Neural progenitor cell (in vitro differentiated cells): ENCODE measurements around the gene GRID1. TPM values are rescaled to one million over a fixed set of nuclear protein-coding genes. Genes with fewer than 3 reads are reported as not detected.

ENCODE experiments used
- DNase-seq: peaks from one replicate; pipeline ENCODE4 v3.0.0-alpha.2; 2016; ENCODE audit warnings: low spot score
- H2AFZ ChIP-seq: fragments of 200-600 bp; sonication (generic); replicated peaks from 2 replicates; pipeline ENCODE4 v1.6.1; 2016; ENCODE audit warnings: antibody characterized with exemption
- H3F3A ChIP-seq: fragments of 200-600 bp; sonication (generic); 2 replicates; pipeline ENCODE4 v1.6.1; 2016; ENCODE audit warnings: antibody characterized with exemption, low read depth
- H3K27ac ChIP-seq: fragments of 200-600 bp; sonication (generic); 2 replicates; pipeline ENCODE4 v1.5.1; 2016; ENCODE audit warnings: mild to moderate bottlenecking
- H3K27me3 ChIP-seq: fragments of 200-600 bp; sonication (generic); 2 replicates; pipeline ENCODE4 v1.6.1; 2016; ENCODE audit warnings: mild to moderate bottlenecking, moderate library complexity
- H3K36me3 ChIP-seq: fragments of 200-600 bp; sonication (generic); 2 replicates; pipeline ENCODE4 v1.5.1; 2016
- H3K4me1 ChIP-seq: fragments of 200-600 bp; sonication (generic); 2 replicates; pipeline ENCODE4 v1.6.1; 2016; ENCODE audit warnings: mixed run types
- H3K4me2 ChIP-seq: fragments of 200-600 bp; sonication (generic); 2 replicates; pipeline ENCODE4 v1.6.1; 2016
- H3K4me3 ChIP-seq: fragments of 200-600 bp; sonication (generic); 2 replicates; pipeline ENCODE4 v1.5.1; 2016
- H3K79me2 ChIP-seq: fragments of 200-600 bp; sonication (generic); 2 replicates; pipeline ENCODE4 v1.6.1; 2016; ENCODE audit warnings: low read depth
- H3K9ac ChIP-seq: fragments of 200-600 bp; sonication (generic); 2 replicates; pipeline ENCODE4 v1.6.1; 2016
- H3K9me3 ChIP-seq: fragments of 200-600 bp; sonication (generic); 2 replicates; pipeline ENCODE4 v1.5.1; 2016; ENCODE audit warnings: low read depth
- H4K20me1 ChIP-seq: fragments of 200-600 bp; sonication (generic); 2 replicates; pipeline ENCODE4 v1.6.1; 2016; ENCODE audit warnings: low read depth
- H3K27ac Mint-ChIP-seq: 3 replicates; pipeline ENCODE4 v1.8.0; 2021; ENCODE audit warnings: mixed read lengths
- H3K27me3 Mint-ChIP-seq: 2 replicates; pipeline ENCODE4 v1.8.0; 2022; ENCODE audit warnings: low read depth, mild to moderate bottlenecking, inconsistent platforms, moderate library complexity, mixed read lengths; ENCODE audit not compliant: insufficient read depth
- H3K36me3 Mint-ChIP-seq: 3 replicates; pipeline ENCODE4 v1.8.0; 2021; ENCODE audit warnings: mixed read lengths
- H3K4me1 Mint-ChIP-seq: 3 replicates; pipeline ENCODE4 v1.8.0; 2021; ENCODE audit warnings: mixed read lengths
- H3K4me3 Mint-ChIP-seq: 3 replicates; pipeline ENCODE4 v1.8.0; 2021; ENCODE audit warnings: mild to moderate bottlenecking, moderate library complexity, mixed read lengths
- H3K9me3 Mint-ChIP-seq: 3 replicates; pipeline ENCODE4 v1.8.0; 2020; ENCODE audit warnings: mixed read lengths
- EZH2 ChIP-seq: fragments of 200-600 bp; sonication (generic); IDR thresholded peaks from 2 replicates; pipeline ENCODE4 v1.6.1; 2017; ENCODE audit warnings: antibody characterized with exemption, mild to moderate bottlenecking, moderate library complexity
- EZH2phosphoT487 ChIP-seq: fragments of 200-600 bp; sonication (generic); IDR thresholded peaks from 2 replicates; pipeline ENCODE4 v1.6.1; 2017; ENCODE audit warnings: antibody characterized with exemption
- total RNA-seq: library from RNA; depleted of rRNA; stranded (reverse); fragments of >200 nt; gene quantifications from 2 replicates; pipeline ENCODE4 v1.2.3, GENCODE V29; 2015; ENCODE audit warnings: low replicate concordance
- TF ChIP-seq, protein P1 (sequence below): fragments of 200-600 bp; sonication (generic); IDR thresholded peaks from 2 replicates; pipeline ENCODE4 v1.5.1; 2017; ENCODE audit warnings: antibody characterized with exemption, mild to moderate bottlenecking

GRID1 gene
- total RNA-seq, 1 donor from 2014 or later, result not detected

DNA sequence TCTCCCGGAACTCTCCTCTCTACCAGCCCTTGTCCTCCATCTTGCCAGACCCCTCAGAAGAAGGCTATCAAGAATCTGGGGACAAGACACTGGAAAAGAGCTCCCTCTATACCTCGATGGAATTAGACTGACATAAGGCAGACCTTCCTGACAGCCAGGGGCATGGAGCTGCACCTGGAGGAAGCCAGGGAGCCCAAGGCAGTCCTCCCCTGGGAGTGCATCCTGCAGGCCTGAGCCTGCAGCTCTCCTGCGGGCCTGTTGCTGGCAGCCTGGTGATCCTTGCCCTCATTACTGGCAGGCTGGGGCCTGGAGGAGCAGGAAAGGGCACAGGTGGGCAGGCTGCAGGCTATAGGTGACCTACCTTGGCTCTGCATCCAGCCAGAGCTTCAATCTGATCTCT, 323.4 kb downstream of the GRID1 start:
- H3K27me3 Mint-ChIP-seq, result peaks cover 2% of the 10 kb centered on the region
- no peak overlapping the region for H3K4me3 Mint-ChIP-seq
- no peak overlapping the region for H3K9ac ChIP-seq
- no peaks in the 10 kb centered on the region for H3K79me2 ChIP-seq
- H2AFZ ChIP-seq, result no peak overlapping the region
- DNase-seq, result no peak
- H3K9me3 Mint-ChIP-seq, result no peaks in the 10 kb centered on the region
- H3K4me1 ChIP-seq, result no peaks in the 10 kb centered on the region
- no peak overlapping the region for H3K4me2 ChIP-seq
- H3K27me3 ChIP-seq, result no peaks in the 10 kb centered on the region
- H3K36me3 Mint-ChIP-seq, result no peaks in the 10 kb centered on the region
- H3F3A ChIP-seq, result no peaks in the 10 kb centered on the region
- H3K27ac Mint-ChIP-seq, result no peak overlapping the region
- TF ChIP-seq EZH2 (no peak), EZH2phosphoT487 (no peak)
- TF ChIP-seq, protein P1, sequence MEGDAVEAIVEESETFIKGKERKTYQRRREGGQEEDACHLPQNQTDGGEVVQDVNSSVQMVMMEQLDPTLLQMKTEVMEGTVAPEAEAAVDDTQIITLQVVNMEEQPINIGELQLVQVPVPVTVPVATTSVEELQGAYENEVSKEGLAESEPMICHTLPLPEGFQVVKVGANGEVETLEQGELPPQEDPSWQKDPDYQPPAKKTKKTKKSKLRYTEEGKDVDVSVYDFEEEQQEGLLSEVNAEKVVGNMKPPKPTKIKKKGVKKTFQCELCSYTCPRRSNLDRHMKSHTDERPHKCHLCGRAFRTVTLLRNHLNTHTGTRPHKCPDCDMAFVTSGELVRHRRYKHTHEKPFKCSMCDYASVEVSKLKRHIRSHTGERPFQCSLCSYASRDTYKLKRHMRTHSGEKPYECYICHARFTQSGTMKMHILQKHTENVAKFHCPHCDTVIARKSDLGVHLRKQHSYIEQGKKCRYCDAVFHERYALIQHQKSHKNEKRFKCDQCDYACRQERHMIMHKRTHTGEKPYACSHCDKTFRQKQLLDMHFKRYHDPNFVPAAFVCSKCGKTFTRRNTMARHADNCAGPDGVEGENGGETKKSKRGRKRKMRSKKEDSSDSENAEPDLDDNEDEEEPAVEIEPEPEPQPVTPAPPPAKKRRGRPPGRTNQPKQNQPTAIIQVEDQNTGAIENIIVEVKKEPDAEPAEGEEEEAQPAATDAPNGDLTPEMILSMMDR, result no peak
- no peak overlapping the region for H3K4me3 ChIP-seq
- H4K20me1 ChIP-seq, result no peaks in the 10 kb centered on the region
- H3K27ac ChIP-seq, result no peak overlapping the region
- H3K36me3 ChIP-seq, result no peaks in the 10 kb centered on the region
- H3K9me3 ChIP-seq, result no peaks in the 10 kb centered on the region
- H3K4me1 Mint-ChIP-seq, result peaks cover 3% of the 10 kb centered on the region

GRCh38 chr10:86042161-86042560, 324.4 kb downstream of the GRID1 start:
- H3K9ac ChIP-seq, result no peak overlapping the region

GRCh38 chr10:86041116-86041515, 325.5 kb downstream of the GRID1 start:
- H3K27ac Mint-ChIP-seq, result no peak overlapping the region
- no peak overlapping the region for H3K4me3 ChIP-seq
- H3K27me3 Mint-ChIP-seq, result peaks cover 2% of the 10 kb centered on the region
- no peak overlapping the region for H3K4me2 ChIP-seq
- no peaks in the 10 kb centered on the region for H3F3A ChIP-seq
- no peaks in the 10 kb centered on the region for H3K9me3 Mint-ChIP-seq
- H3K4me1 ChIP-seq, result no peaks in the 10 kb centered on the region
- no peaks in the 10 kb centered on the region for H3K9me3 ChIP-seq
- H3K36me3 Mint-ChIP-seq, result no peaks in the 10 kb centered on the region
- H3K27ac ChIP-seq, result no peak overlapping the region
- no peaks in the 10 kb centered on the region for H3K4me1 Mint-ChIP-seq
- no peaks in the 10 kb centered on the region for H3K36me3 ChIP-seq
- H3K4me3 Mint-ChIP-seq, result no peak overlapping the region
- no peak for TF ChIP-seq EZH2phosphoT487
- TF ChIP-seq EZH2, result no peak
- TF ChIP-seq, protein P1, result no peak
- no peaks in the 10 kb centered on the region for H4K20me1 ChIP-seq
- H3K27me3 ChIP-seq, result no peaks in the 10 kb centered on the region
- H2AFZ ChIP-seq, result no peak overlapping the region
- no peak overlapping the region for H3K9ac ChIP-seq
- no peaks in the 10 kb centered on the region for H3K79me2 ChIP-seq
- DNase-seq, result no peak

More at GRCh38 chr10:86042161-86042560, 324.4 kb downstream of the GRID1 start:
- Mint-ChIP-seq H3K27ac (no peak overlapping the region), H3K4me3 (no peak overlapping the region), H3K9me3 (no peaks in the 10 kb centered on the region), H3K36me3 (no peaks in the 10 kb centered on the region), H3K4me1 (no peaks in the 10 kb centered on the region), H3K27me3 (peaks cover 2% of the 10 kb centered on the region)
- Histone ChIP-seq H3K27ac (no peak overlapping the region), H3K36me3 (no peaks in the 10 kb centered on the region), H4K20me1 (no peaks in the 10 kb centered on the region), H3F3A (no peaks in the 10 kb centered on the region), H3K9me3 (no peaks in the 10 kb centered on the region), H3K79me2 (no peaks in the 10 kb centered on the region), H2AFZ (no peak overlapping the region), H3K27me3 (no peaks in the 10 kb centered on the region), H3K4me1 (no peaks in the 10 kb centered on the region), H3K4me3 (no peak overlapping the region), H3K4me2 (no peak overlapping the region)
- TF ChIP-seq EZH2phosphoT487 (no peak), EZH2 (no peak)
- TF ChIP-seq, protein P1, result no peak
- no peak for DNase-seq
